GM13976 (cell line): Measurements from ENCODE around the gene GPRIN3.

Experiments
- DNase-seq: peaks from one replicate; pipeline ENCODE4 v3.0.0; 2012; ENCODE audit warnings: low spot score
- in situ Hi-C: fragments of 300-500 bp; cut with MboI; formaldehyde crosslinking; loops from one replicate; pipeline ENCODE4 v1.12.0; 2022; ENCODE audit warnings: low sequenced_read_pairs, mixed read lengths, inconsistent platforms; ENCODE audit not compliant: unreplicated experiment
- TF ChIP-seq, protein P1 (sequence below): IDR thresholded peaks from 2 replicates; pipeline ENCODE4 v1.5.1; 2012; ENCODE audit warnings: borderline replicate concordance, mild to moderate bottlenecking; ENCODE audit not compliant: insufficient read depth; ENCODE audit errors: extremely low read depth, missing control alignments, control extremely low read depth

Gene GPRIN3

GRCh38 chr4:89301902-89302301 lies 5.7 kb downstream of the GPRIN3 start:
- no peak for DNase-seq
- in situ Hi-C loops = no loop called here
- TF ChIP-seq, protein P1, sequence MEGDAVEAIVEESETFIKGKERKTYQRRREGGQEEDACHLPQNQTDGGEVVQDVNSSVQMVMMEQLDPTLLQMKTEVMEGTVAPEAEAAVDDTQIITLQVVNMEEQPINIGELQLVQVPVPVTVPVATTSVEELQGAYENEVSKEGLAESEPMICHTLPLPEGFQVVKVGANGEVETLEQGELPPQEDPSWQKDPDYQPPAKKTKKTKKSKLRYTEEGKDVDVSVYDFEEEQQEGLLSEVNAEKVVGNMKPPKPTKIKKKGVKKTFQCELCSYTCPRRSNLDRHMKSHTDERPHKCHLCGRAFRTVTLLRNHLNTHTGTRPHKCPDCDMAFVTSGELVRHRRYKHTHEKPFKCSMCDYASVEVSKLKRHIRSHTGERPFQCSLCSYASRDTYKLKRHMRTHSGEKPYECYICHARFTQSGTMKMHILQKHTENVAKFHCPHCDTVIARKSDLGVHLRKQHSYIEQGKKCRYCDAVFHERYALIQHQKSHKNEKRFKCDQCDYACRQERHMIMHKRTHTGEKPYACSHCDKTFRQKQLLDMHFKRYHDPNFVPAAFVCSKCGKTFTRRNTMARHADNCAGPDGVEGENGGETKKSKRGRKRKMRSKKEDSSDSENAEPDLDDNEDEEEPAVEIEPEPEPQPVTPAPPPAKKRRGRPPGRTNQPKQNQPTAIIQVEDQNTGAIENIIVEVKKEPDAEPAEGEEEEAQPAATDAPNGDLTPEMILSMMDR = no peak

GRCh38 chr4:89301003-89301402 lies 6.6 kb downstream of the GPRIN3 start:
- no peak for DNase-seq
- in situ Hi-C loops = no loop called here
- TF ChIP-seq, protein P1 = no peak

DNA sequence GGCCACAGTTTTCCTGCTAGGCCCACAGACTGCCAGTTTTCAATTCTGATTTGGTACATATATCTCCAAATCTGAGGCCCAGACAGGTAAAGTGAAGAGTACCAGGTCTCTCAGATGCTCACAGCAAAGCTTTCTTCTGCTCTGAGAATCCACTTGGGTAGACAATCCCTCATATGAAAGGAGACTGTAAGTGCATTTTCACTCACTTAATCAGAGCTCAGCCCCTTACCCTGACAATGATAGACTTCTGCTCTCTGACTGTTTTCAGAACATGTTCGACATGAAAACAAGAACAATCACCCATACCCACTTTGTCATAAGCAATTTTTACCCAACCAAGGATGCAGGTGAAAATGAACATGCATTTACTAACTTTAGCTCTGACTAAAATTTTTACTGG lies 7.1 kb downstream of the GPRIN3 start:
- TF ChIP-seq, protein P1 = no peak
- in situ Hi-C loops = no loop called here
- no peak for DNase-seq

DNA sequence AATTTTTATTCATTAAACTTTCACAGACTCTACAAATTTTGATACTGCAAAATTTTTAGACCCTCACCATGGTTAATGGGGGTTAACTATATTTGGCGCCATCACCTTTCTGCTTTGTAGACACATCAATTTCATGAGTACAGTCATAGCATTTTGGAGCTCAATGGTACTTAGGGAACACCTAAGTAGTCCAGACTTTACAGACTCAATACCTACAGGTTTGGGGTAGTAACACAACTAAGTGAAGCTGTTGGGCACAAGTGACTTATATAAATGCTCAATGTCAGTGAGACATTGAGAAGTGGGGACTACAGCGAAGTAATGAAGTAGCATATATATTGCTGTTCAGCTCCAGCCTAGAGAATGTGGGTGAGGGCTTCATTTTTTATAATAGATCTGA lies 7.5 kb downstream of the GPRIN3 start:
- in situ Hi-C loops = no loop called here
- no peak for DNase-seq
- TF ChIP-seq, protein P1 = no peak

- no peak for DNase-seq
Measured at GRCh38 chr4:89299153-89299791, 8.3 kb downstream of the GPRIN3 start.

GRCh38 chr4:89298788-89299152 lies 8.8 kb downstream of the GPRIN3 start:
- no peak for DNase-seq
- TF ChIP-seq, protein P1 = no peak
- in situ Hi-C loops = no loop called here

More at GRCh38 chr4:89299153-89299791, 8.3 kb downstream of the GPRIN3 start:
- in situ Hi-C loops = no loop called here
- TF ChIP-seq, protein P1 = no peak
